Measurements from ENCODE around the gene SINHCAF. TPM values are rescaled to one million over a fixed set of nuclear protein-coding genes. Genes with fewer than 3 reads are reported as not detected.

The SINHCAF gene
- total RNA-seq, 6 donors from 2014 or later, result 26.2 to 96.9 (median 42.0) TPM

GRCh38 chr12:31232361-31232965 is 93.5 kb downstream of the SINHCAF start:
- no peak overlapping the region for H3K27ac ChIP-seq
- DNase-seq (no peak), ATAC-seq (ENCODE audit: low FRiP score in 2 of 2) (no peak)
- no peaks in the 10 kb centered on the region for H3K27me3 ChIP-seq
- no peaks in the 10 kb centered on the region for H3K36me3 ChIP-seq
- WGBS, 2 donors, result 64 to 87% methylated on average over 8 to 11 of the region's 11 CpGs
- peaks cover 0 to 3% (median 0%) of the 10 kb centered on the region in 4 donors for H3K4me1 ChIP-seq
- H3K4me3 ChIP-seq, result no peak overlapping the region
- no peaks in the 10 kb centered on the region for H3K9me3 ChIP-seq
- TF ChIP-seq EP300 (IDR thresholded peaks at IDR 0.05) (no peak), CTCF (IDR thresholded peaks at IDR 0.05) (no peak), POLR2A (IDR thresholded peaks at IDR 0.05) (no peak), POLR2AphosphoS5 (IDR thresholded peaks at IDR 0.05) (no peak)

GRCh38 chr12:31231611-31232360 is 94.2 kb downstream of the SINHCAF start:
- WGBS, 2 donors, result 84 to 86% methylated on average over 14 of the region's 14 CpGs
- Histone ChIP-seq H3K4me1 (peaks cover 0 to 3% (median 0%) of the 10 kb centered on the region in 4 donors), H3K27ac (no peak overlapping the region), H3K27me3 (no peaks in the 10 kb centered on the region), H3K36me3 (no peaks in the 10 kb centered on the region), H3K9me3 (no peaks in the 10 kb centered on the region), H3K4me3 (no peak overlapping the region)
- DNase-seq (no peak), ATAC-seq (ENCODE audit: low FRiP score in 2 of 2) (no peak)
- TF ChIP-seq POLR2A (IDR thresholded peaks at IDR 0.05) (no peak), CTCF (IDR thresholded peaks at IDR 0.05) (no peak), POLR2AphosphoS5 (IDR thresholded peaks at IDR 0.05) (no peak), EP300 (IDR thresholded peaks at IDR 0.05) (no peak)

Small RNA genes lying within 50 kb of the gene (small RNA-seq; reads per million reads assigned to genes)
- 0 reads per million in 4 donors for gene AC024940.4
- gene AC024940.5, result 0 reads per million in 4 donors
- 0 reads per million in 4 donors for gene MREGP1
- gene RF00026, result 0 reads per million in 4 donors
